HG03378 (cell line): ENCODE data around the gene DENND6B.
"Not testable (repeated sequence)": the region's sequence is repeated elsewhere in the genome, so short reads cannot be mapped to it uniquely, and the experiment has no call there.

Experiments used
- ATAC-seq: cut with Tn5 transposase; IDR thresholded peaks from one replicate; pipeline ENCODE4 v1.9.1; 2021; ENCODE audit warnings: mild to moderate bottlenecking, moderate library complexity; ENCODE audit not compliant: unreplicated experiment

Gene DENND6B, protein sequence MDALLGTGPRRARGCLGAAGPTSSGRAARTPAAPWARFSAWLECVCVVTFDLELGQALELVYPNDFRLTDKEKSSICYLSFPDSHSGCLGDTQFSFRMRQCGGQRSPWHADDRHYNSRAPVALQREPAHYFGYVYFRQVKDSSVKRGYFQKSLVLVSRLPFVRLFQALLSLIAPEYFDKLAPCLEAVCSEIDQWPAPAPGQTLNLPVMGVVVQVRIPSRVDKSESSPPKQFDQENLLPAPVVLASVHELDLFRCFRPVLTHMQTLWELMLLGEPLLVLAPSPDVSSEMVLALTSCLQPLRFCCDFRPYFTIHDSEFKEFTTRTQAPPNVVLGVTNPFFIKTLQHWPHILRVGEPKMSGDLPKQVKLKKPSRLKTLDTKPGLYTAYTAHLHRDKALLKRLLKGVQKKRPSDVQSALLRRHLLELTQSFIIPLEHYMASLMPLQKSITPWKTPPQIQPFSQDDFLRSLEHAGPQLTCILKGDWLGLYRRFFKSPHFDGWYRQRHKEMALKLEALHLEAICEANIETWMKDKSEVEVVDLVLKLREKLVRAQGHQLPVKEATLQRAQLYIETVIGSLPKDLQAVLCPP

GRCh38 chr22:50326956-50327710 lies at the start of gene DENND6B:
DENND6B (minus strand) TSS chr22:50327012; CDS start chr22:50326988, 24 bp downstream.
- no peak for ATAC-seq

GRCh38 chr22:50376085-50376651 lies 49.4 kb upstream of the DENND6B start:
- ATAC-seq, result no peak

- ATAC-seq, result no peak
Observed at GRCh38 chr22:50371101-50371648, 44.4 kb upstream of the DENND6B start.

- ATAC-seq, result no peak
Observed at GRCh38 chr22:50367778-50368500, 41.1 kb upstream of the DENND6B start.

GRCh38 chr22:50363803-50364194 lies 37.0 kb upstream of the DENND6B start:
- not testable (repeated sequence) for ATAC-seq

DNA sequence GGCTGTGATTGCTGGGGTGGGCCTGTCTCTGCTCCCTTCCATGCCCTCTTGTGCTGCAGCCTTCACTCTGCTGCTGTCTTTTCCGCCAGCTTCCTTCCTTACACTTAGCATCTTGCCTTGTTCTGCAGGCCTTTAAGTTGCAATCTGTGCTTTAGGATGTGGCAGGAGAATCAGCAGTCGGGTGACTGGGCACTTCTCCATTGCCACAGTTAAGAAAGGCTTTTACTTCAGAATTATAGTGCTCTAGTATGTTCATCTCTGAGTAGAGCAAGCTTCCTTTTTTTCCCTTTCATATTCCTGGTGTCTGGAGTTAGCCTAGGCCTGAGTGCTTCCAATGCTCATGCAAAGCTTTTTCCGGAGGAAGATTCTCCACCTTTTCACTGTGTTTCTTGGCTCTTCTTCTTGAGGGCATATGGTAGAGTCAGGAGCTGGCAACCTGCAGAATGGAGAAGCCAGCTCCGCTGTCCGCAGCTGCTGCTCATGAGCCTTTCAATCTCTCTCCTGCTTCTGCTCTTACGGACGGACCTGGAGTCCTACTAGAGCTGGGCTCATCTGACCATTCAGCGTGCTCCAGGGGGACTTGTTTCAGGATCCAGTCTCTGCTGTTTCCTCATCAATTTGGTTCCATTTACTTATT lies 36.5 kb upstream of the DENND6B start:
- ATAC-seq, result no peak

DNA sequence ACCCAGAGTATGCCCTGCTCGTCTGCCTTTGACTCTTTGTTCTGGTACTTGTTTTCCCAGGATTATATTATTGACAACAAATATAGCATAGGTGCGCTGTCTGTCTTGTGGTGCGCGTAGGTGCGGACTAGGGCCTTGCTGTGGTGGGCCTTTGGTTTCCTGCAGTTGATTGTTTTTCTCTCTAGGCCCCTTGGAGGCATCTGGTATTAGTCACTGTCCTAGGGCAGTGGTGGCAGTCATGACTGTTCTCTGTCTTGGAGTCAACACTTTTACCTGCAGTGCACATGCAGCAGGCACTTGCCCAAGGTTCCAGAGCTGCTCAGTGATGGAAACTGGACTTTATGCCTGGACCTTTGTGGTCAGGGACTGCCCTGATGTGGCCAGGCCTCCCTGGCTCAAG lies 34.9 kb upstream of the DENND6B start:
- ATAC-seq, result no peak

- ATAC-seq, result no peak
Observed at GRCh38 chr22:50361222-50361621, 34.4 kb upstream of the DENND6B start.

- ATAC-seq, result no peak
Observed at GRCh38 chr22:50360578-50360977, 33.8 kb upstream of the DENND6B start.

DNA sequence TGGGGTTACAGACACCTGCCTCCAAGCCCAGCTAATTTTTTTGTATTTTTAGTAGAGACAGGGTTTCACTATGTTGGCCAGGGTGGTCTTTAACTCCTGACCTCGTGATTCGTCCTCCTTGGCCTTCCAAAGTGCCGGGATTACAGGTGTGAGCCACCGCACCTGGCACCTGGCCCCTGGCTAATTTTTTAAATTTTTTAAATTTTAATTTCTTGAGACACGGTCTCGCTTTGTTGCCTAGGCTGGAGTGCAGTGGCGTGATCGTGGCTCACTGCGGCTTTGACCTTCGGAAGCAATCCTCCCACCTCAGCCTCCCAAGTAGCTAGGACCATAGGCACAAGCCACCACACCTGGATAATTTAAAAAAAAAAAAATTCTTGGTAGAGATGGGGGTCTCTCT lies 30.9 kb upstream of the DENND6B start:
- ATAC-seq, result no peak

GRCh38 chr22:50357222-50357621 lies 30.4 kb upstream of the DENND6B start:
- ATAC-seq, result no peak

- no peak for ATAC-seq
Observed at GRCh38 chr22:50356186-50356585, 29.4 kb upstream of the DENND6B start.

DNA sequence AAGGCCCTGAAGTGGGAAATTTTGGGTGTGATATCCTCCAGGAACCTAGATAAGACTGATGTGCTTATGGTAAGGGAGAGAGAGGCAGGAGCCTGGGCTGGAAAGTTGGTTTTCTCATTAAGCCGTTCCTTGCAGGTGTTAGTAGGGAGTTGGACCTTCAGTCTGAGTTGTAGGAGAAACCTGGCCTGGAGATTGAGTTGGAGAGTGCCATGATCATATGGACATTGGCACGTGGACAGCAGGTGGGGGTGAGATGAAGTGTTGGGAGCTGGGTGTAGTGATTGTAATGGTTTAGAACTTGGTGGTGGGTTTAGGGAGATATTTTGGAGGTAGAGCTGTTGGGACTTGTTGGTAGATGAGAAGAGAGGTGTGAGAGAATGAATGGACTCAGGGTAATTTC lies 21.2 kb upstream of the DENND6B start:
- no peak for ATAC-seq

DNA sequence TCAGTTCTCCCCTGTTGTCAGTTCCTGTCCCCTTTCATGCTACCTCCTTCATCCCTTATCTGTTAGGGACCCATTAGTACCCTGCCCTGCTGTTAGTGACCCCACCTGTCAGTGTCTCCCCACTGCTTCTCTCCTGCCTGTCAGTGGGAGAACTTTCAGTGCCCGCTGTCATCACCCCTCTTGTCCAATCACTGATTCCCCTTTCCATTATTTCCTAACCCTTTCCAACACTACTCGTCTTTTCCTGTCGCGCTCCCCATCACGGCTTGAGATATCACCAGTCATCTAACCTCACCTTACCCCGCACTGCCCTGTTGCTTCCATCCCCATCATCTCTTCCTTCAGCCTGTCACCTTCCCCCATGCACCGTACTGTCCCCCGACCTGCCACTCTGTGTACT lies 20.3 kb upstream of the DENND6B start:
- ATAC-seq, result no peak

GRCh38 chr22:50346470-50346869 lies 19.7 kb upstream of the DENND6B start:
- no peak for ATAC-seq

- no peak for ATAC-seq
Observed at GRCh38 chr22:50343541-50343935, 16.7 kb upstream of the DENND6B start.

GRCh38 chr22:50342651-50343540 lies 16.1 kb upstream of the DENND6B start, which contains the start of gene PPP6R2:
PPP6R2 (plus strand) TSS chr22:50343327; CDS start chr22:50393909, 50,582 bp downstream.
- peak; percentile 47 for ATAC-seq

DNA sequence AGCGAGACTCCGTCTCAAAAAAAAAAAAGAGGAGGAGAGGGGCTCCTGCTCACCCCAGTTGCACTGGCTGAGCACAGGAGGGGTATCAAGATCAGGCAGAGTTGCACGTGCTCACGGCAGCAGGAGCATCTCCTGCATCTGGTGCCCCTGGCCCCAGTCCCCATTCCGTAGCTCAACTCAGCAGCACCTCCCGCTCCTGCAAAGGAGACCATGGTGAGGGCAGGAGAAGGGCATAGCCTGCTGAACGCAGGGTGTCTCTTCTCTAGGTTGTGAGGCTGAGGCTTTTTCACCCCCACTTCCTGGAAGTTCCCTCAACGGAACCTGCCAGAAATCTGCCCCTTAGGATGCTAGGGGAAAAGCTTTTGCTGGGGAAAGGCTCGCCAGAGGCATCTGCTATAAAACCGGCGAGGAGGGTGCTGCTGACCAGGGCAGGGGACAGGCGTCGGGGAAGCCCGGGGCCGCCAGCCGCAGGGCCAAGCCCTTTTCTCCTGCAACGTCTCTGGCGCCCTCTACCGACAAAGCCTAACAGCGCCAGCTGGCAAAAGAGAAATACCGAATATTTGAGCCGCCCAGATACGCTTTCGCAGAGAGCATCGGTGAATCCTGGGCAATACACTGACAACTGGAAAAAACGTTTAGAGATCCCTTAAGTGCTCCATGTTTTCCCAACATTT lies 15.3 kb upstream of the DENND6B start:
- peak; percentile 57 for ATAC-seq
